IMR-90 (cell line): Measurements from ENCODE around the gene MTA3. TPM values are rescaled to one million over a fixed set of nuclear protein-coding genes. Genes with fewer than 3 reads are reported as not detected.

Experiments
- ATAC-seq: fragments of 200-7000 bp; cut with Tn5 transposase; 2 replicates; pipeline ENCODE4 v1.9.1; 2020; ENCODE audit warnings: low read depth, mild to moderate bottlenecking, moderate library complexity
- BruUV-seq: library from RNA; stranded (reverse); fragments of 400-500 nt; replicated peaks from 2 replicates; lab custom pipeline; 2021; lab: Mats Ljungman, UMichigan
- CTCF ChIA-PET: fragments of 300-600 bp; formaldehyde crosslinking; extraction: SDS; loops from one replicate; lab custom pipeline; 2021; ENCODE audit warnings: antibody characterized with exemption; lab: Yijun Ruan, JAX
- POLR2A ChIA-PET: fragments of 300-600 bp; sonication (Branson Sonifier 250); formaldehyde crosslinking; loops from one replicate; lab custom pipeline; 2022; ENCODE audit warnings: antibody characterized with exemption; ENCODE audit not compliant: unreplicated experiment; lab: Charles Lee
- DNase-seq: peaks from one replicate; pipeline ENCODE4 v3.0.0; 2013
- H2AFZ ChIP-seq: replicated peaks from 2 replicates; pipeline ENCODE3; 2013; ENCODE audit warnings: low read length, mild to moderate bottlenecking; ENCODE audit not compliant: poor library complexity
- H2AK5ac ChIP-seq: 2 replicates; pipeline ENCODE4 v1.6.1; 2013; ENCODE audit warnings: low read depth, low read length, inconsistent platforms
- H2AK9ac ChIP-seq: replicated peaks from 2 replicates; pipeline ENCODE3; 2013; ENCODE audit warnings: mild to moderate bottlenecking, low read depth, low read length, moderate library complexity; ENCODE audit not compliant: poor library complexity
- H2BK120ac ChIP-seq: 2 replicates; pipeline ENCODE4 v1.6.1; 2013; ENCODE audit warnings: low read depth, low read length, inconsistent platforms
- H2BK15ac ChIP-seq: 3 replicates; pipeline ENCODE4 v1.6.1; 2013; ENCODE audit warnings: low read depth, low read length, inconsistent platforms
- H2BK20ac ChIP-seq: 2 replicates; pipeline ENCODE4 v1.6.1; 2013; ENCODE audit warnings: low read depth, mild to moderate bottlenecking, inconsistent platforms, low read length, moderate library complexity
- H2BK5ac ChIP-seq: 2 replicates; pipeline ENCODE4 v1.6.1; 2013; ENCODE audit warnings: mild to moderate bottlenecking, low read depth, low read length, inconsistent platforms; ENCODE audit not compliant: poor library complexity, severe bottlenecking
- H3K14ac ChIP-seq: replicated peaks from 2 replicates; pipeline ENCODE4 v1.6.1; 2013; ENCODE audit warnings: low read depth, low read length, inconsistent platforms
- H3K18ac ChIP-seq: 2 replicates; pipeline ENCODE4 v1.6.1; 2013; ENCODE audit warnings: low read depth, low read length, control low read depth
- H3K23ac ChIP-seq: 2 replicates; pipeline ENCODE4 v1.6.1; 2013; ENCODE audit warnings: low read depth, low read length, inconsistent platforms
- H3K27ac ChIP-seq: 2 replicates; pipeline ENCODE4 v1.5.1; 2013; ENCODE audit warnings: mild to moderate bottlenecking, control low read depth, low read length; ENCODE audit not compliant: insufficient read depth
- H3K27me3 ChIP-seq: 2 replicates; pipeline ENCODE4 v1.6.1; 2013; ENCODE audit warnings: low read length; ENCODE audit not compliant: control insufficient read depth, insufficient read depth
- H3K36me3 ChIP-seq: 2 replicates; pipeline ENCODE4 v1.6.1; 2013; ENCODE audit warnings: low read length, mixed read lengths; ENCODE audit not compliant: control insufficient read depth, insufficient read depth
- H3K4ac ChIP-seq: 2 replicates; pipeline ENCODE4 v1.6.1; 2013; ENCODE audit warnings: low read depth, low read length, inconsistent platforms
- H3K4me1 ChIP-seq: 2 replicates; pipeline ENCODE4 v1.6.1; 2013; ENCODE audit warnings: low read length, mixed read lengths; ENCODE audit not compliant: control insufficient read depth, insufficient read depth
- H3K4me2 ChIP-seq: 2 replicates; pipeline ENCODE4 v1.6.1; 2013; ENCODE audit warnings: low read depth, mild to moderate bottlenecking, control low read depth, low read length, moderate library complexity
- H3K4me3 ChIP-seq: 2 replicates; pipeline ENCODE4 v1.5.1; 2013; ENCODE audit warnings: low read depth, mild to moderate bottlenecking, control low read depth, low read length, moderate library complexity; ENCODE audit not compliant: insufficient read depth
- H3K56ac ChIP-seq: 2 replicates; pipeline ENCODE4 v1.6.1; 2013; ENCODE audit warnings: low read length, inconsistent platforms; ENCODE audit not compliant: insufficient read depth; ENCODE audit errors: extremely low read depth
- H3K79me1 ChIP-seq, 2 experiments: 2 replicates each; pipeline ENCODE4 v1.6.1; 2013; ENCODE audit warnings: low read length in 2 of 2, inconsistent platforms in 1 of 2, low read depth in 1 of 2
- H3K9ac ChIP-seq: 2 replicates; pipeline ENCODE4 v1.6.1; 2013; ENCODE audit warnings: low read depth, low read length, control low read depth
- H3K9me1 ChIP-seq: 2 replicates; pipeline ENCODE4 v1.6.1; 2013; ENCODE audit warnings: low read length, inconsistent platforms; ENCODE audit not compliant: insufficient read depth
- H3K9me3 ChIP-seq: 2 replicates; pipeline ENCODE4 v1.6.1; 2013; ENCODE audit warnings: low read length; ENCODE audit not compliant: control insufficient read depth, insufficient read depth
- H4K20me1 ChIP-seq: 2 replicates; pipeline ENCODE4 v1.6.1; 2013; ENCODE audit warnings: low read length, inconsistent platforms; ENCODE audit not compliant: insufficient read depth
- H4K5ac ChIP-seq: 2 replicates; pipeline ENCODE4 v1.6.1; 2013; ENCODE audit warnings: mild to moderate bottlenecking, low read depth, low read length, control low read depth
- H4K8ac ChIP-seq, 2 experiments: 2 replicates each; pipeline ENCODE4 v1.6.1; 2013; ENCODE audit warnings: low read depth in 2 of 2, low read length in 2 of 2, control low read depth in 1 of 2, inconsistent platforms in 1 of 2
- H4K91ac ChIP-seq: 2 replicates; pipeline ENCODE4 v1.6.1; 2013; ENCODE audit warnings: low read depth, low read length, inconsistent platforms; ENCODE audit not compliant: insufficient read depth
- BHLHE40 ChIP-seq: fragments of 150-350 bp; IDR thresholded peaks from 2 replicates; pipeline ENCODE4 v1.6.1; 2016; ENCODE audit warnings: mild to moderate bottlenecking, low read depth, low read length
- CEBPB ChIP-seq: IDR thresholded peaks from 2 replicates; pipeline ENCODE4 v1.6.1; 2012; ENCODE audit warnings: low read depth, low read length, improper control_type of control experiment
- CTCF ChIP-seq: conservative IDR thresholded peaks from 2 replicates; pipeline ENCODE4 v1.5.1; 2012; ENCODE audit warnings: mild to moderate bottlenecking, low read depth, low read length, improper control_type of control experiment
- ELK1 ChIP-seq: fragments of 150-350 bp; IDR thresholded peaks from 2 replicates; pipeline ENCODE4 v1.6.1; 2016; ENCODE audit warnings: low read depth, mild to moderate bottlenecking, low read length, moderate library complexity, borderline replicate concordance
- FOS ChIP-seq: fragments of 150-350 bp; IDR thresholded peaks from 2 replicates; pipeline ENCODE4 v1.6.1; 2016; ENCODE audit warnings: low read depth, low read length
- MAFK ChIP-seq: IDR thresholded peaks from 2 replicates; pipeline ENCODE4 v1.6.1; 2012; ENCODE audit warnings: low read depth, low read length, improper control_type of control experiment
- MAZ ChIP-seq: IDR thresholded peaks from 2 replicates; pipeline ENCODE4 v1.6.1; 2012; ENCODE audit warnings: low read depth, mild to moderate bottlenecking, low read length, improper control_type of control experiment, moderate library complexity, borderline replicate concordance
- MXI1 ChIP-seq: IDR thresholded peaks from 2 replicates; pipeline ENCODE4 v1.6.1; 2012; ENCODE audit warnings: low read depth, mild to moderate bottlenecking, low read length, moderate library complexity, borderline replicate concordance
- NFE2L2 ChIP-seq: fragments of 150-350 bp; IDR thresholded peaks from 2 replicates; pipeline ENCODE4 v1.6.1; 2016; ENCODE audit warnings: low read depth, mild to moderate bottlenecking, low read length
- POLR2A ChIP-seq: IDR thresholded peaks from 2 replicates; pipeline ENCODE4 v1.6.1; 2012; ENCODE audit warnings: mild to moderate bottlenecking, low read depth, low read length
- RFX5 ChIP-seq: IDR thresholded peaks from 2 replicates; pipeline ENCODE4 v1.8.0; 2012; ENCODE audit warnings: low read depth, mild to moderate bottlenecking, low read length, moderate library complexity
- SMC3 ChIP-seq: fragments of 150-350 bp; IDR thresholded peaks from 2 replicates; pipeline ENCODE4 v1.6.1; 2016; ENCODE audit warnings: low read depth, mild to moderate bottlenecking, antibody characterized with exemption, low read length, moderate library complexity
- USF2 ChIP-seq: fragments of 150-350 bp; IDR thresholded peaks from 2 replicates; pipeline ENCODE4 v1.6.1; 2017; ENCODE audit warnings: mild to moderate bottlenecking, antibody characterized with exemption, low read length, low read depth
- WGBS, 2 experiments: methylation state at CpG; one replicate each; pipeline versions ENCODE4 v1.1.5 to v1.1.7; 2013; ENCODE audit warnings: missing lambda C conversion rate in 2 of 2; ENCODE audit not compliant: insufficient read length in 1 of 2; ENCODE audit errors: extremely low coverage in 2 of 2; 5-methylcytosine and 5-hydroxymethylcytosine counted together
- dilution Hi-C: fragments of 300-500 bp; cut with HindIII; formaldehyde crosslinking; loops from one replicate; pipeline ENCODE4 v1.14.3; 2018; ENCODE audit warnings: low sequenced_read_pairs; ENCODE audit not compliant: unreplicated experiment
- in situ Hi-C: fragments of 300-500 bp; cut with MboI; formaldehyde crosslinking; loops from 3 replicates; pipeline ENCODE4 v1.14.3; 2019; ENCODE audit warnings: low sequenced_read_pairs, inconsistent platforms, mixed read lengths
- intact Hi-C: fragments of 100-400 bp; cut with micrococcal nuclease; formaldehyde crosslinking; loops from 2 replicates; pipeline ENCODE4 v1.10.0; 2022
- polyA plus RNA-seq, 3 experiments: library from polyadenylated mRNA; depleted of rRNA; stranded (reverse); fragments of >200 nt; gene quantifications; 2 replicates each; pipeline ENCODE4 v1.2.3, GENCODE V29; 2012; ENCODE audit warnings: low replicate concordance in 1 of 3
- total RNA-seq: library from RNA; depleted of rRNA; stranded (reverse); fragments of >200 nt; gene quantifications from 2 replicates; pipeline ENCODE4 v1.2.3, GENCODE V29; 2012

Gene MTA3
- total and polyA plus RNA-seq, 2 of the 4 experiments (the other 2 are of a cell fraction), result 31.9 to 34.3 TPM

DNA sequence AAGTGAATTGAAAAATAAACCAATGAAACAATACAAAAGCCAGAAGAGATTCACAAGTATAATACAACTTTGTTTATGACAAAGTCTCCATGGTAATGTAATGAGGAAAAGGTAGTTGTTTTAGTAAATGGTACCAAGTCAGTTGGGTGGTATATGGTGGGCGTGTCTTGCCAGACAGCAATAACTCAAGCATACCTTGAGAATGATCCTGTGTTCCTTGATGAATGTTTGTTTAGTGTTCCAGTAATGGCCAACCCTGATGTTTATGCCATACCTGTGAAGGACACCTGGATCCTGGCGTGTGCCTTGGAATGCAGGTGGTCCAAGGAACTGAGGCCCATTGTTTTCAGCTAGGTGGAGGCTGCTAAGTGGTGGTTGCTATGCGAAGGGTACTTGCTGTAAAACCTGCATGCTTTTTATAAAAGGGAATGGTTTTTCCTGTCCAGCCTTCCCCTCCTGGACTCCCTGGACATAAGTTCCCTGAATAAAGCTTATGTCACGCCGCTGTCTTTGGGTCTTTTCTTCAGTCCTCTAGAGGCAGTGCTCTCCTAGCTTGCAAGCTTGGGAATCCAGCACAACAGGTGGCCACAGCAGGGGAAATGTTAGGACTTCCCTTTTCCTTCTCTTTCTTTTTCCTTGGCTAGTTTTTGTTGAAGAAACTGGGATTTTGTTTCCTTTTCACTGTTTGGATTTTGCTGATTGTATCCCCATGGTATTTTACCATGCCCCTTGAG is 54.7 kb downstream of the MTA3 start:
- H2BK120ac ChIP-seq, result no peak overlapping the region
- ChIA-PET CTCF (no interaction called here), POLR2A (no interaction called here)
- 100% methylated on average over 1 of the region's 5 CpGs; no CpG with 5 or more reads in 1 of the 2 experiments for whole genome bisulfite sequencing, 2 experiments
- intact Hi-C loops, result no loop called here
- no peak overlapping the region for H2AFZ ChIP-seq
- H3K14ac ChIP-seq, result no peak overlapping the region
- H3K36me3 ChIP-seq, result peaks cover 5% of the 10 kb centered on the region; the same call in 1 of the 2 replicates
- peaks cover 3% of the 10 kb centered on the region; the same call in 1 of the 2 replicates for H4K20me1 ChIP-seq
- H4K5ac ChIP-seq, result no peak overlapping the region
- no peak overlapping the region for H4K91ac ChIP-seq
- H3K4me1 ChIP-seq, result peaks cover 2% of the 10 kb centered on the region
- no peaks in the 10 kb centered on the region for H3K9me3 ChIP-seq
- H3K18ac ChIP-seq, result no peak overlapping the region
- no peak for DNase-seq
- no peak overlapping the region for H3K9ac ChIP-seq
- in situ Hi-C loops, result no loop called here
- no peak overlapping the region for H2BK15ac ChIP-seq
- H3K4me2 ChIP-seq, result no peak overlapping the region
- BruUV-seq, result no TSS peak
- H4K8ac ChIP-seq, result no peak overlapping the region
- H2AK5ac ChIP-seq, result no peak overlapping the region
- dilution Hi-C loops, result no loop called here
- no peak overlapping the region for H3K23ac ChIP-seq
- no peak for ATAC-seq
- H3K79me1 ChIP-seq, result peaks cover 5 to 25% of the 10 kb centered on the region in 2 experiments; a peak in 3 of 4 replicates
- H3K27me3 ChIP-seq, result no peaks in the 10 kb centered on the region
- H3K4me3 ChIP-seq, result no peak overlapping the region
- no peak overlapping the region for H3K56ac ChIP-seq
- TF ChIP-seq POLR2A (no peak), CEBPB (no peak), MAFK (no peak), MAZ (no peak), ELK1 (no peak), BHLHE40 (no peak), NFE2L2 (no peak), RFX5 (no peak), USF2 (no peak), SMC3 (no peak), MXI1 (no peak), FOS (no peak), CTCF (no peak)
- no peak overlapping the region for H2BK20ac ChIP-seq
- H3K27ac ChIP-seq, result no peak overlapping the region
- H3K9me1 ChIP-seq, result peaks cover 7% of the 10 kb centered on the region; the same call in 1 of the 2 replicates
- no peak overlapping the region for H3K4ac ChIP-seq
- no peak overlapping the region for H2BK5ac ChIP-seq
- H2AK9ac ChIP-seq, result no peak overlapping the region
